Epithelial cell of proximal tubule (primary cell): ENCODE data around the gene IL7R. TPM values are rescaled to one million over a fixed set of nuclear protein-coding genes. Genes with fewer than 3 reads are reported as not detected.

Experiments
- DNase-seq: peaks from one replicate; pipeline ENCODE4 v3.0.0-alpha.2; 2011; ENCODE audit warnings: low read depth
- H3K4me3 ChIP-seq: 2 replicates; pipeline ENCODE4 v1.5.1; 2011; ENCODE audit warnings: low read depth, mild to moderate bottlenecking, low read length
- CTCF ChIP-seq: conservative IDR thresholded peaks from 2 replicates; pipeline ENCODE4 v1.5.1; 2012; ENCODE audit warnings: low read depth, mild to moderate bottlenecking, low read length
- total RNA-seq: library from RNA; depleted of rRNA; stranded (reverse); fragments of >200 nt; gene quantifications from 2 replicates; pipeline ENCODE4 v1.2.3, GENCODE V29; 2015

The IL7R gene
- total RNA-seq, 1 donor from 2014 or later, result 0.12 TPM

GRCh38 chr5:35869685-35870277, 13.1 kb downstream of the IL7R start:
- TF ChIP-seq CTCF, result no peak
- no peak overlapping the region for H3K4me3 ChIP-seq
- DNase-seq, result no peak

GRCh38 chr5:35870605-35871004, 13.9 kb downstream of the IL7R start:
- TF ChIP-seq CTCF, result no peak
- no peak overlapping the region for H3K4me3 ChIP-seq
- no peak for DNase-seq

GRCh38 chr5:35876454-35876853, 19.8 kb downstream of the IL7R start:
- no peak overlapping the region for H3K4me3 ChIP-seq
- no peak for TF ChIP-seq CTCF
- no peak for DNase-seq

GRCh38 chr5:35876922-35877321, 20.2 kb downstream of the IL7R start:
- DNase-seq, result no peak
- no peak overlapping the region for H3K4me3 ChIP-seq
- no peak for TF ChIP-seq CTCF

GRCh38 chr5:35877655-35878054, 21.0 kb downstream of the IL7R start:
- TF ChIP-seq CTCF, result no peak
- no peak overlapping the region for H3K4me3 ChIP-seq
- DNase-seq, result no peak

- no peak overlapping the region for H3K4me3 ChIP-seq
- no peak for DNase-seq
- TF ChIP-seq CTCF, result no peak
Observed at GRCh38 chr5:35878079-35878478, 21.4 kb downstream of the IL7R start.

- no peak overlapping the region for H3K4me3 ChIP-seq
- TF ChIP-seq CTCF, result no peak
- no peak for DNase-seq
Observed at GRCh38 chr5:35879096-35879495, 22.4 kb downstream of the IL7R start.
